Trophoblast cell (in vitro differentiated cells and primary cell): Measurements from ENCODE around the gene MOCOS.

Experiments used
- DNase-seq, 2 donors: peaks; one replicate each; pipeline ENCODE4 v3.0.0-alpha.2; 2016
- H2AFZ ChIP-seq: 2 replicates; pipeline ENCODE4 v1.6.1; 2013; ENCODE audit warnings: low read length, moderate library complexity, mild to moderate bottlenecking; ENCODE audit not compliant: insufficient read depth, poor library complexity
- H2AK5ac ChIP-seq: 2 replicates; pipeline ENCODE4 v1.6.1; 2013; ENCODE audit warnings: mild to moderate bottlenecking, low read length
- H2BK120ac ChIP-seq: 2 replicates; pipeline ENCODE4 v1.6.1; 2013; ENCODE audit warnings: low read length, mild to moderate bottlenecking, moderate library complexity; ENCODE audit not compliant: insufficient read depth, poor library complexity
- H2BK12ac ChIP-seq: 2 replicates; pipeline ENCODE4 v1.6.1; 2013; ENCODE audit warnings: mild to moderate bottlenecking, low read length, moderate library complexity
- H2BK5ac ChIP-seq: 2 replicates; pipeline ENCODE4 v1.6.1; 2013; ENCODE audit warnings: low read length, low read depth, moderate library complexity, mild to moderate bottlenecking; ENCODE audit not compliant: poor library complexity
- H3K14ac ChIP-seq: 2 replicates; pipeline ENCODE4 v1.6.1; 2013; ENCODE audit warnings: mild to moderate bottlenecking, low read length
- H3K18ac ChIP-seq: 2 replicates; pipeline ENCODE4 v1.6.1; 2013; ENCODE audit warnings: mild to moderate bottlenecking, low read length
- H3K23ac ChIP-seq: 2 replicates; pipeline ENCODE4 v1.6.1; 2013; ENCODE audit warnings: low read length
- H3K27ac ChIP-seq: 2 replicates; pipeline ENCODE4 v1.5.1; 2013; ENCODE audit warnings: low read depth, mild to moderate bottlenecking, inconsistent platforms, low read length, moderate library complexity
- H3K27me3 ChIP-seq: 2 replicates; pipeline ENCODE4 v1.6.1; 2013; ENCODE audit warnings: inconsistent platforms, mild to moderate bottlenecking, low read length, moderate library complexity; ENCODE audit not compliant: insufficient read depth
- H3K36me3 ChIP-seq, 2 experiments: 1 replicate in 1 of 2; 2 replicates in 1 of 2; pipeline ENCODE4 v1.6.1; 2013; ENCODE audit warnings: low read length in 2 of 2, mild to moderate bottlenecking in 2 of 2, moderate library complexity in 1 of 2; ENCODE audit not compliant: insufficient read depth in 2 of 2, control insufficient read depth in 1 of 2
- H3K4ac ChIP-seq: 2 replicates; pipeline ENCODE4 v1.6.1; 2013; ENCODE audit warnings: low read depth, mild to moderate bottlenecking, low read length, moderate library complexity
- H3K4me1 ChIP-seq, 2 experiments: 1 replicate in 1 of 2; 2 replicates in 1 of 2; pipeline ENCODE4 v1.6.1; 2013; ENCODE audit warnings: low read length in 2 of 2, mild to moderate bottlenecking in 2 of 2, moderate library complexity in 1 of 2; ENCODE audit not compliant: insufficient read depth in 2 of 2, control insufficient read depth in 1 of 2
- H3K4me2 ChIP-seq: 2 replicates; pipeline ENCODE4 v1.6.1; 2013; ENCODE audit warnings: inconsistent platforms, mild to moderate bottlenecking, low read length, moderate library complexity
- H3K4me3 ChIP-seq: 2 replicates; pipeline ENCODE4 v1.5.1; 2013; ENCODE audit warnings: mild to moderate bottlenecking, low read depth, low read length, inconsistent platforms
- H3K79me1 ChIP-seq: one replicate; pipeline ENCODE4 v1.6.1; 2013; ENCODE audit warnings: low read length
- H3K79me2 ChIP-seq: 2 replicates; pipeline ENCODE4 v1.6.1; 2013; ENCODE audit warnings: low read length, mild to moderate bottlenecking; ENCODE audit not compliant: control insufficient read depth, insufficient read depth, poor library complexity
- H3K9ac ChIP-seq: 2 replicates; pipeline ENCODE4 v1.6.1; 2013; ENCODE audit warnings: mild to moderate bottlenecking, low read length
- H3K9me3 ChIP-seq: 2 replicates; pipeline ENCODE4 v1.6.1; 2013; ENCODE audit warnings: low read depth, mild to moderate bottlenecking, control low read depth, inconsistent platforms, low read length; ENCODE audit not compliant: insufficient read depth
- H4K12ac ChIP-seq: 2 replicates; pipeline ENCODE4 v1.6.1; 2013; ENCODE audit warnings: low read depth, mild to moderate bottlenecking, low read length, moderate library complexity
- H4K8ac ChIP-seq: 2 replicates; pipeline ENCODE4 v1.6.1; 2013; ENCODE audit warnings: low read depth, mild to moderate bottlenecking, low read length, moderate library complexity
- H4K91ac ChIP-seq: one replicate; pipeline ENCODE4 v1.6.1; 2013; ENCODE audit warnings: low read depth, mild to moderate bottlenecking, low read length, moderate library complexity
- WGBS: extraction: QIAGEN DNeasy Blood & Tissue Kit; methylation state at CpG from one replicate; pipeline ENCODE4 v1.1.7; 2013; ENCODE audit warnings: missing lambda C conversion rate; ENCODE audit not compliant: insufficient read length, insufficient coverage; ENCODE audit errors: extremely low coverage; 5-methylcytosine and 5-hydroxymethylcytosine counted together

The MOCOS gene

DNA sequence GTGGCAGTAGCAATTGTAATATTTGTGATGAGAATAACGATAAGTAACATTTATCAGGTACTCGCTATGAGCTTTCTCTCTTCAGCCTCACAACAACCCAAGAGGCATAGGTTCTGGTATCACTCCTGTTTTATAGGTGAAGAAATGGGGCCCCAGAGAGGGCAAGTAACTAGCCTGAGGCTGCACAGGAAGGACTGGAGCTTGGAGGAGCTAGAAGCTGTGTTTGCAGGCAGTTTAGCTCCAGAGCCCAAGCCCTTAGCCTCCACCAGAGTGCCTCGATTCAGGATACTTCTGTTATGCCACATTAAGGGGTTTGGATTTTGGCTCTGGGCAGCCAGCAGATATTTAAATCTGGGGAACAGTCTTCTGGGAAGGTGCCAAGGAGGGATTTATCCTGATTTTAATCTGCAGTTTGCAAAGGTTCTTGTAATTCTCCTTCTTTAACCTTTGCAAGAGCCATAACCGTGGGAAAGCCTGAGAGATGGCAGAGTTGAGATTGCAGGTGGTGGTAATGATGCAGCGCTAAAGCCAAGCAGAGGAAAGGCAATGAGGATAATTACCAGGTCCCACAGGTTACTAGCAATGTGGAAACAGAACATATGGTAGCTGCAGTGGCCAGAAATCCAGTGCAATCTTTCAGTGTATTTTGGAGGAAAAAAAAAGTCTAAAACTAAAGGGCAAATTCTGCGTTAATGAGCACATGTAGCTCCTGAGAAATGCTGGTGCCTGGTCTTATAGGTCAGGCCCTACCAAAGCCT is 9.1 kb downstream of the MOCOS start:
- Histone ChIP-seq H3K79me2 (no peaks in the 10 kb centered on the region), H2BK5ac (no peak overlapping the region), H3K4ac (no peak overlapping the region), H2AFZ (no peak overlapping the region), H3K4me1 (no peaks in the 10 kb centered on the region), H4K8ac (no peak overlapping the region), H3K27me3 (no peaks in the 10 kb centered on the region), H3K36me3 (no peaks in the 10 kb centered on the region), H3K23ac (no peak overlapping the region), H3K18ac (no peak overlapping the region), H3K27ac (no peak overlapping the region), H2BK12ac (no peak overlapping the region), H3K4me2 (no peak overlapping the region), H3K79me1 (no peaks in the 10 kb centered on the region), H3K9me3 (peaks cover under 1% of the 10 kb centered on the region), H2AK5ac (no peak overlapping the region), H3K4me3 (no peak overlapping the region), H3K14ac (no peak overlapping the region), H3K9ac (no peak overlapping the region), H2BK120ac (no peak overlapping the region), H4K91ac (no peak overlapping the region), H4K12ac (no peak overlapping the region)
- DNase-seq = no peak
- no CpG with 5 or more reads among the region's 6 CpGs for WGBS

GRCh38 chr18:36197511-36198166 is 10.3 kb downstream of the MOCOS start:
- H3K36me3 ChIP-seq = no peaks in the 10 kb centered on the region
- H3K14ac ChIP-seq = no peak overlapping the region
- H3K4me2 ChIP-seq = no peak overlapping the region
- no peak overlapping the region for H3K27ac ChIP-seq
- DNase-seq = no peak
- no peak overlapping the region for H3K18ac ChIP-seq
- H3K27me3 ChIP-seq = no peaks in the 10 kb centered on the region
- H4K8ac ChIP-seq = no peak overlapping the region
- no peak overlapping the region for H2BK120ac ChIP-seq
- no peaks in the 10 kb centered on the region for H3K79me2 ChIP-seq
- no peak overlapping the region for H2BK12ac ChIP-seq
- H3K4ac ChIP-seq = no peak overlapping the region
- no peaks in the 10 kb centered on the region for H3K79me1 ChIP-seq
- H3K4me3 ChIP-seq = no peak overlapping the region
- H3K9ac ChIP-seq = no peak overlapping the region
- no peaks in the 10 kb centered on the region for H3K4me1 ChIP-seq
- no peak overlapping the region for H4K12ac ChIP-seq
- no peak overlapping the region for H3K23ac ChIP-seq
- H2AFZ ChIP-seq = no peak overlapping the region
- no peak overlapping the region for H2BK5ac ChIP-seq
- no peak overlapping the region for H2AK5ac ChIP-seq
- no peak overlapping the region for H4K91ac ChIP-seq
- H3K9me3 ChIP-seq = no peaks in the 10 kb centered on the region

GRCh38 chr18:36199691-36200295 is 12.5 kb downstream of the MOCOS start:
- no peak overlapping the region for H2AK5ac ChIP-seq
- no peak overlapping the region for H3K4me2 ChIP-seq
- peak overlapping the region; percentile 29 for H3K4me3 ChIP-seq
- no peak overlapping the region for H4K12ac ChIP-seq
- H3K27me3 ChIP-seq = no peaks in the 10 kb centered on the region
- H2AFZ ChIP-seq = no peak overlapping the region
- no peak overlapping the region for H3K4ac ChIP-seq
- WGBS = no CpG with 5 or more reads among the region's 22 CpGs
- H2BK120ac ChIP-seq = no peak overlapping the region
- no peak overlapping the region for H2BK5ac ChIP-seq
- H3K36me3 ChIP-seq = no peaks in the 10 kb centered on the region
- H3K9me3 ChIP-seq = no peaks in the 10 kb centered on the region
- no peak overlapping the region for H3K14ac ChIP-seq
- H3K79me1 ChIP-seq = no peaks in the 10 kb centered on the region
- no peak overlapping the region for H3K9ac ChIP-seq
- no peak overlapping the region for H3K27ac ChIP-seq
- no peak for DNase-seq
- no peaks in the 10 kb centered on the region for H3K79me2 ChIP-seq
- no peak overlapping the region for H4K8ac ChIP-seq
- no peak overlapping the region for H2BK12ac ChIP-seq
- H4K91ac ChIP-seq = no peak overlapping the region
- no peaks in the 10 kb centered on the region for H3K4me1 ChIP-seq
- H3K18ac ChIP-seq = no peak overlapping the region
- H3K23ac ChIP-seq = no peak overlapping the region

GRCh38 chr18:36200354-36200771 is 13.1 kb downstream of the MOCOS start:
- H3K79me2 ChIP-seq = no peaks in the 10 kb centered on the region

More at GRCh38 chr18:36200354-36200771, 13.1 kb downstream of the MOCOS start:
- no peak overlapping the region for H4K8ac ChIP-seq
- no peak overlapping the region for H2AK5ac ChIP-seq
- H3K4me3 ChIP-seq = peak overlapping the region; percentile 29
- no peak overlapping the region for H3K14ac ChIP-seq
- H4K91ac ChIP-seq = no peak overlapping the region
- no peak overlapping the region for H3K18ac ChIP-seq
- H2BK120ac ChIP-seq = no peak overlapping the region
- H3K9me3 ChIP-seq = no peaks in the 10 kb centered on the region
- H3K79me1 ChIP-seq = no peaks in the 10 kb centered on the region
- H3K9ac ChIP-seq = no peak overlapping the region
- no peak overlapping the region for H3K4me2 ChIP-seq
- H4K12ac ChIP-seq = no peak overlapping the region
- H3K4me1 ChIP-seq = no peaks in the 10 kb centered on the region
- H3K36me3 ChIP-seq = no peaks in the 10 kb centered on the region
- H3K4ac ChIP-seq = no peak overlapping the region
- H3K27me3 ChIP-seq = no peaks in the 10 kb centered on the region
- H2BK5ac ChIP-seq = no peak overlapping the region
- peak in 1 of 2 donors; percentile 13 for DNase-seq
- no peak overlapping the region for H2BK12ac ChIP-seq
- H3K27ac ChIP-seq = no peak overlapping the region
- H2AFZ ChIP-seq = no peak overlapping the region
- no peak overlapping the region for H3K23ac ChIP-seq
